ENCODE measurements around the gene HS6ST1. TPM values are rescaled to one million over a fixed set of nuclear protein-coding genes. Genes with fewer than 3 reads are reported as not detected.

The HS6ST1 gene
- total RNA-seq, 3 donors from 2014 or later (not counting 1 experiment from before 2014, with no cell fraction given): 18.9 to 35.9 (median 28.8) TPM

DNA sequence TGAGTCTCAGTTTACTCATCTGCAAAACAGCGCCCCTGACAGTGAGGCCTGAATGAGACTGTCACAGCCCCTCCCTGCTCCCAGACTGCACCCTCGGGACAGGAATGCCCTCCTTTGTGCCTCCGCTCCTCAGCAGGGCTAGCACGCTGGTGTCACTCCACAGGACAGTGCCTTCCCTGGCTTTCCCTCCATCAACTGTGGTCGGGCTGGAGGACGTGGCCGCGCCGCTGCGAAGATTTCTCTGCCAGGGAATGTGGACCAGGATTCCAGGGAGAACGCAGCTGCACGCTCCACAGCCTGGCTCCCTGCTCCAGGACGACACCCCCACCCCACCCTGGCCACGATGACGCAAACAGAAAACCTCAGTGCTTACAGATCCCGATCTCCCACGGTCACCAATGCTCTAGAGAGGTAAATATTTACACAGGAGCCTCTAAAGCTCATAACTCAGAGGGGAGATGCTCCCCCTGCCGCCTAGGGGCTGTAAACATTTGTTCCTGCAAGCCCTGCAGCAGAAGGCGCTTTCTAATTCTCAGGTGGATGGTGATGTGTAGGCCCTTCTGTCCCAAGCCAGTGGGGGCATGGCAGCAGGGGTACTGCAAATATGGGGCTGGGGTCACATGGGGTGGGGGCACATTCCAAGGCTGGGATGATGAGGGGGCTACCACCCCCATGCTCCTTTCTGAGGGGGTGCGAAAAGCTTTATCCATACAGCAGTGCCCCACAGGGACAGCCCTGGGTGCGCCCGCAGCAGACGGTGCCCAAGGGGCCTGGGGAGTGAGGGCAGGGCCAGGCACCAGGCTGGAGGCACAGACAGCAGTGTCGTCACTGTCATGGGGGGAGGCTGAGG lies 12.4 kb downstream of the HS6ST1 start:
- TF ChIP-seq, protein P1, sequence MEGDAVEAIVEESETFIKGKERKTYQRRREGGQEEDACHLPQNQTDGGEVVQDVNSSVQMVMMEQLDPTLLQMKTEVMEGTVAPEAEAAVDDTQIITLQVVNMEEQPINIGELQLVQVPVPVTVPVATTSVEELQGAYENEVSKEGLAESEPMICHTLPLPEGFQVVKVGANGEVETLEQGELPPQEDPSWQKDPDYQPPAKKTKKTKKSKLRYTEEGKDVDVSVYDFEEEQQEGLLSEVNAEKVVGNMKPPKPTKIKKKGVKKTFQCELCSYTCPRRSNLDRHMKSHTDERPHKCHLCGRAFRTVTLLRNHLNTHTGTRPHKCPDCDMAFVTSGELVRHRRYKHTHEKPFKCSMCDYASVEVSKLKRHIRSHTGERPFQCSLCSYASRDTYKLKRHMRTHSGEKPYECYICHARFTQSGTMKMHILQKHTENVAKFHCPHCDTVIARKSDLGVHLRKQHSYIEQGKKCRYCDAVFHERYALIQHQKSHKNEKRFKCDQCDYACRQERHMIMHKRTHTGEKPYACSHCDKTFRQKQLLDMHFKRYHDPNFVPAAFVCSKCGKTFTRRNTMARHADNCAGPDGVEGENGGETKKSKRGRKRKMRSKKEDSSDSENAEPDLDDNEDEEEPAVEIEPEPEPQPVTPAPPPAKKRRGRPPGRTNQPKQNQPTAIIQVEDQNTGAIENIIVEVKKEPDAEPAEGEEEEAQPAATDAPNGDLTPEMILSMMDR (IDR thresholded peaks at IDR 0.05): no peak
- no peaks in the 10 kb centered on the region for H3K36me3 Mint-ChIP-seq
- H3K4me1 Mint-ChIP-seq: peaks cover 42 to 60% of the 10 kb centered on the region in 2 donors
- no peak for ATAC-seq
- Histone ChIP-seq H3K4me1 (ENCODE audit: control insufficient read depth, insufficient read depth, low read length) (peaks cover 8% of the 10 kb centered on the region), H3K27me3 (ENCODE audit: control insufficient read depth, insufficient read depth, low read length) (no peaks in the 10 kb centered on the region), H3K9me3 (ENCODE audit: control insufficient read depth, insufficient read depth, low read length) (no peaks in the 10 kb centered on the region), H3K27ac (ENCODE audit: low read length) (no peak overlapping the region), H3K4me3 (ENCODE audit: low read length) (no peak overlapping the region), H3K36me3 (ENCODE audit: control insufficient read depth, insufficient read depth, low read length) (no peaks in the 10 kb centered on the region)
- WGBS (ENCODE audit: insufficient coverage): 83% methylated on average over 24 of the region's 24 CpGs
- no peak overlapping the region for H3K27ac Mint-ChIP-seq
- no peaks in the 10 kb centered on the region for H3K9me3 Mint-ChIP-seq
- DNase-seq: no peak
- H3K27me3 Mint-ChIP-seq (ENCODE audit: low read depth in 2 of 2): no peaks in the 10 kb centered on the region
- no peak overlapping the region for H3K4me3 Mint-ChIP-seq
- intact Hi-C loops (cut with micrococcal nuclease): no loop called here

DNA sequence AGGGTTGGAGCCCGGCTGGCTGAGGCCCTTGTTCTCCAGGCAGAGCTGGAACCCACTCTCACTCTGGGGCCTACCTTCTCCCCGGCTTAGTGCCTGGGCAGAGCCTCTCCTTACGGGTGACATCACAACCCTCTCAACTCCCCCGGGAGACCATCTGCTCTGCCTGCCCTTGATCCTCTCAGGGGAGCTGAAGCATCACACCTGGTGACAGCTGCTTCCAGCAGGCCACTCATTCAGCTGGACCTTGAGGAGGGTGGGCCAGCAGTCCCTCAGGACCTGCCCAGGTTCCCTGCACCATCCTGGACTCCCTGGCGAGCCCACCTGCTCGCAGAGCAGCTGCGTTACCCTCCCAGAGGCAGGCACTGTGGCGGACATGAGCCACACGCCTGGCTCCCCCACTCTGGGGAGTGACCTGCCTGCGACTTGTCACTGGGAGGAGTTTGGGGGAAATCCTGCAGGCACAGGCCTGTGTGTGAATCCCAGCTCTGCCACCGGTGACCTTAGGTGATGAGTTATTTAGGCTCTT lies 13.1 kb downstream of the HS6ST1 start:
- peaks cover 36 to 54% of the 10 kb centered on the region in 2 donors for H3K4me1 Mint-ChIP-seq
- no peaks in the 10 kb centered on the region for H3K27me3 Mint-ChIP-seq (ENCODE audit: low read depth in 2 of 2)
- intact Hi-C loops (cut with micrococcal nuclease): no loop called here
- Histone ChIP-seq H3K36me3 (ENCODE audit: control insufficient read depth, insufficient read depth, low read length) (no peaks in the 10 kb centered on the region), H3K9me3 (ENCODE audit: control insufficient read depth, insufficient read depth, low read length) (no peaks in the 10 kb centered on the region), H3K27ac (ENCODE audit: low read length) (no peak overlapping the region), H3K4me1 (ENCODE audit: control insufficient read depth, insufficient read depth, low read length) (peaks cover 8% of the 10 kb centered on the region), H3K27me3 (ENCODE audit: control insufficient read depth, insufficient read depth, low read length) (no peaks in the 10 kb centered on the region), H3K4me3 (ENCODE audit: low read length) (no peak overlapping the region)
- TF ChIP-seq, protein P1 (IDR thresholded peaks at IDR 0.05): no peak
- H3K27ac Mint-ChIP-seq: no peak overlapping the region
- 72% methylated on average over 11 of the region's 11 CpGs for WGBS (ENCODE audit: insufficient coverage)
- DNase-seq (no peak), ATAC-seq (no peak)
- no peaks in the 10 kb centered on the region for H3K9me3 Mint-ChIP-seq
- no peaks in the 10 kb centered on the region for H3K36me3 Mint-ChIP-seq
- no peak overlapping the region for H3K4me3 Mint-ChIP-seq

DNA sequence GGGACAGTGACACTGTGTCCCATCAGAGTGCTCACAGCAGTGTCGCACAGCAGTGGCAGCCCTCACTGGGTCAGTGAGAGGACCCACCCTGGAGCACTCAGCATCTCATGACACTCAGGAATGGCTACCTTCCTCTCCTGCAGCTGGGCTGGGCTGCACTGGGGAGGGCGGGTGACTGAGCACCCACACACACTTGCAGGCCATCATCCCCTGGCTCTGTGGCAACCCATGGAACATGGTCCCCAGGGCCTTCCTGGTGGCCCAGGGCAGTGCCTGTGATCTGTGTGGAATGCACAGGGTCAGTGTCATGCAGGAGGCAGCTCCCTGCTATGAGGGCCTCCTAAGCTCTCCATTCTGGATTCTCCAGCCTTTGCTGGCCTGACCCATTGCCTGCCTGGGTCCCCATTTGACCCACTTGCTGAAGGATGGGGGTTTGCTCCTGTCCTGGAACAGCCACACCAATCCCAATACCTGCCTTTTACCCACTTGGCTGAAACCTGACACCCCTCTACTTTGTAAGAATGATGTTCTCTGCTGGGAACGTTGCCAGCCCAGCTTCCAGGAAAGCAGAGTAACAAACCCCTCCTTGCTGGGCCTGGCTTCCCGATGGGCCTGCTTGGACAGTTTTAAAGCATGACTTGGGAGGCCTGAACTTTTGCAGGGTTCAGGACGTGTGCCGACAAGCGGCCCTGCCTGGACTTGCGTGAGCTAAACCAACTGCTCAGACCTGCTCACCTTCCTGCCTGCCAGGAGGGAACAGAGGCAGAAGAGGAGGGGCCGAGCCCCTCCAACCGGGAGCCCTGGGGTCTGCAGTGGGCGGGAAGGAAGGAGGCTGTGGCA lies 13.7 kb downstream of the HS6ST1 start:
- Histone ChIP-seq H3K4me3 (ENCODE audit: low read length) (no peak overlapping the region), H3K4me1 (ENCODE audit: control insufficient read depth, insufficient read depth, low read length) (peaks cover 8% of the 10 kb centered on the region), H3K27ac (ENCODE audit: low read length) (no peak overlapping the region), H3K36me3 (ENCODE audit: control insufficient read depth, insufficient read depth, low read length) (no peaks in the 10 kb centered on the region), H3K9me3 (ENCODE audit: control insufficient read depth, insufficient read depth, low read length) (no peaks in the 10 kb centered on the region), H3K27me3 (ENCODE audit: control insufficient read depth, insufficient read depth, low read length) (no peaks in the 10 kb centered on the region)
- Mint-ChIP-seq H3K4me3 (no peak overlapping the region), H3K4me1 (peaks cover 33 to 51% of the 10 kb centered on the region in 2 donors), H3K27me3 (ENCODE audit: low read depth in 2 of 2) (no peaks in the 10 kb centered on the region), H3K36me3 (no peaks in the 10 kb centered on the region), H3K9me3 (no peaks in the 10 kb centered on the region), H3K27ac (no peak overlapping the region)
- no peak for DNase-seq
- 79% methylated on average over 11 of the region's 11 CpGs for WGBS (ENCODE audit: insufficient coverage)
- TF ChIP-seq, protein P1 (IDR thresholded peaks at IDR 0.05): no peak
- no peak for ATAC-seq
- intact Hi-C loops (cut with micrococcal nuclease): no loop called here

Measured in natural killer cell (primary cell).